Measurements from ENCODE around the gene ANO6. TPM values are rescaled to one million over a fixed set of nuclear protein-coding genes. Genes with fewer than 3 reads are reported as not detected.

Gene ANO6
- total RNA-seq, 2 experiments from 2014 or later: 13.1 to 13.6 TPM

DNA sequence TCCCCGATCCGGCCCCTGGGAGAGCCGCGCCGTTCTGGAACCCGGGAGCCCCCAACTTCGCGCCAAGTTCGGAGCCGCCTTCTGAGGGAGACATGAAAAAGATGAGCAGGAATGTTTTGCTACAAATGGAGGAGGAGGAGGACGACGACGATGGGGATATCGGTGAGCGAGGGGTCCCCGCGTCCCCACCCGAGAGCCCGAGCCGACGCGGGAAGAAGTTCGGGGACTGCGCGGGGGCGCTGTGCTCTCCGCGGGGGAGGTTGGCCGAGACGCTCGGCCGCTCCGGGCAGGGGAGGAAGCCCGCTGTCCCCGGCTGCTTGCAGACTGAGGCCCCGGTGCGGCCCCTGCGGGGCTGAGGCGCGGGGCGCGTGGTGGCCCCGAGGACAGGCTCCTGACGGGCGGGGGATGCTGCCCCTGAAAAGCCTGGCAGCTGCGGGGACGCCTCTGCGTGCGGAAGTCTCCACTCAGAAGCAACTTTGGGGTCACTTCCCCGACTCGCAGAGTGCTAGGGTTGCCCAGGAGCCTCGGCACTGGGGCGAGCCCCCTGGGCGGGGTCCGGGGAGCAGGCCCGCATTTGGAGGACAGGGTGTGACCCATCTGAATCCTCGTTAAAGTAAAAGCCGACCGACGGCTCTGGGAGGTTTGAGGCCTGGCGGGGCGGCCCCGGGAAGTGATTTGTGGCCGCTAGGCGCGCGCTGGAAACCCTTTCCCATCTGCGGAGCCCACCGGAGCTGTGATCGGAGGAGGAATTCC, 511 bp downstream of the ANO6 start:
- Mint-ChIP-seq H3K27ac (peak overlapping the region; percentile 94), H3K27me3 (no peaks in the 10 kb centered on the region), H3K4me3 (peak overlapping the region; percentile 96), H3K36me3 (ENCODE audit: low read depth) (no peaks in the 10 kb centered on the region), H3K9me3 (no peaks in the 10 kb centered on the region), H3K4me1 (ENCODE audit: low read depth) (peaks cover 37% of the 10 kb centered on the region)
- TF ChIP-seq, protein P1, sequence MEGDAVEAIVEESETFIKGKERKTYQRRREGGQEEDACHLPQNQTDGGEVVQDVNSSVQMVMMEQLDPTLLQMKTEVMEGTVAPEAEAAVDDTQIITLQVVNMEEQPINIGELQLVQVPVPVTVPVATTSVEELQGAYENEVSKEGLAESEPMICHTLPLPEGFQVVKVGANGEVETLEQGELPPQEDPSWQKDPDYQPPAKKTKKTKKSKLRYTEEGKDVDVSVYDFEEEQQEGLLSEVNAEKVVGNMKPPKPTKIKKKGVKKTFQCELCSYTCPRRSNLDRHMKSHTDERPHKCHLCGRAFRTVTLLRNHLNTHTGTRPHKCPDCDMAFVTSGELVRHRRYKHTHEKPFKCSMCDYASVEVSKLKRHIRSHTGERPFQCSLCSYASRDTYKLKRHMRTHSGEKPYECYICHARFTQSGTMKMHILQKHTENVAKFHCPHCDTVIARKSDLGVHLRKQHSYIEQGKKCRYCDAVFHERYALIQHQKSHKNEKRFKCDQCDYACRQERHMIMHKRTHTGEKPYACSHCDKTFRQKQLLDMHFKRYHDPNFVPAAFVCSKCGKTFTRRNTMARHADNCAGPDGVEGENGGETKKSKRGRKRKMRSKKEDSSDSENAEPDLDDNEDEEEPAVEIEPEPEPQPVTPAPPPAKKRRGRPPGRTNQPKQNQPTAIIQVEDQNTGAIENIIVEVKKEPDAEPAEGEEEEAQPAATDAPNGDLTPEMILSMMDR (IDR thresholded peaks at IDR 0.05): no peak
- CTCF ChIA-PET: interaction anchor here (0.8 to 1.7 kb wide), 9 partner anchors 8 to 327 kb away, joined by 3 to 7 read pairs (median 3); no protein-coding TSS in a partner anchor
- peak; percentile 64 for DNase-seq
- POLR2A ChIA-PET: interaction anchor here (0.6 to 1.6 kb wide), 7 partner anchors 10 to 513 kb away, joined by 3 to 6 read pairs (median 4); partner anchors contain the start of gene ARID2
- intact Hi-C loops (cut with micrococcal nuclease): no loop called here
- ATAC-seq: peak; percentile 46

DNA sequence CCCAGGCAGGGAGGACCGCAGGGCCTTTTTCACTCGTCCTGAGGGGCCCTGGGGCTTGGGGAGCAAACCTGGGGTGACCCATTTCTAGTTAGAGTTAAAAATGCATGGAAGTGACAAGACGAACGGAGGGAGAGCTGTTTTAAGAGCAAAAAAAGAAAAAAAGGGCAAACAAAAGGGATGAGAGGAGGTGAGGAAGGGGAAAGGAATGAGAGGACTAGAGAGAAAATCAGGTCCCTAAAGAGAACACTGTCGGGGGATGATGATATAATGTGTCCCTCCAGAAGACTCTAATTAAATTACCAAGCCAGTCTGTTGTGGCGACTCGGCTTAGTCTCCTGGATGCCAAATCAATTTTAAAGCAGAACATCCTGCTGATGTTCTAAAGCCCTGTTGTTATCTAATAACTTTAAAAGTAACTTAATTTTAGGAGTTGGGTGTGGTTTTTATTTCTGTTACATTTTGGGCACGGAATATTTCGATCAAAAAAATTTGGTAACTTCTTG, 1.1 kb downstream of the ANO6 start:
- no peaks in the 10 kb centered on the region for H3K36me3 Mint-ChIP-seq (ENCODE audit: low read depth)
- peak overlapping the region; percentile 60 for H3K27ac Mint-ChIP-seq
- no peaks in the 10 kb centered on the region for H3K9me3 Mint-ChIP-seq
- peaks cover 38% of the 10 kb centered on the region for H3K4me1 Mint-ChIP-seq (ENCODE audit: low read depth)
- H3K27me3 Mint-ChIP-seq: no peaks in the 10 kb centered on the region
- H3K4me3 Mint-ChIP-seq: peak overlapping the region; percentile 96
- CTCF ChIA-PET: interaction anchor here (0.8 to 1.5 kb wide), 7 partner anchors 15 to 326 kb away, joined by 3 to 4 read pairs (median 3); no protein-coding TSS in a partner anchor
- POLR2A ChIA-PET: interaction anchor here (0.6 to 1.4 kb wide), 4 partner anchors 9 to 18 kb away, joined by 3 to 6 read pairs (median 4); no protein-coding TSS in a partner anchor
- ATAC-seq (no peak), DNase-seq (no peak)
- intact Hi-C loops (cut with micrococcal nuclease): no loop called here
- TF ChIP-seq, protein P1 (IDR thresholded peaks at IDR 0.05): no peak

GRCh38 chr12:45217846-45218245, 2.0 kb downstream of the ANO6 start:
- H3K4me3 Mint-ChIP-seq: peak overlapping the region; percentile 96
- H3K27me3 Mint-ChIP-seq: no peaks in the 10 kb centered on the region
- ChIA-PET CTCF (interaction anchor here (1.3 to 1.5 kb wide), 4 partner anchors 17 to 326 kb away, joined by 3 to 4 read pairs (median 4); no protein-coding TSS in a partner anchor), POLR2A (interaction anchor here (0.7 to 0.8 kb wide), 2 partner anchors 24 to 509 kb away, joined by 3 read pairs; no protein-coding TSS in a partner anchor)
- no peaks in the 10 kb centered on the region for H3K36me3 Mint-ChIP-seq (ENCODE audit: low read depth)
- TF ChIP-seq, protein P1 (IDR thresholded peaks at IDR 0.05): no peak
- H3K9me3 Mint-ChIP-seq: no peaks in the 10 kb centered on the region
- no peak for DNase-seq
- peaks cover 41% of the 10 kb centered on the region for H3K4me1 Mint-ChIP-seq (ENCODE audit: low read depth)
- no peak for ATAC-seq
- intact Hi-C loops (cut with micrococcal nuclease): no loop called here
- H3K27ac Mint-ChIP-seq: no peak overlapping the region

- Mint-ChIP-seq H3K27me3 (no peaks in the 10 kb centered on the region), H3K4me3 (no peak overlapping the region), H3K4me1 (ENCODE audit: low read depth) (peaks cover 43% of the 10 kb centered on the region), H3K27ac (no peak overlapping the region), H3K9me3 (no peaks in the 10 kb centered on the region), H3K36me3 (ENCODE audit: low read depth) (no peaks in the 10 kb centered on the region)
- TF ChIP-seq, protein P1 (IDR thresholded peaks at IDR 0.05): no peak
- no peak for ATAC-seq
- ChIA-PET CTCF (interaction anchor here (1.3 kb wide), 1 partner anchor 13 kb away, joined by 5 read pairs; no protein-coding TSS in a partner anchor), POLR2A (interaction anchor here (0.9 kb wide), 1 partner anchor 511 kb away, joined by 3 read pairs; no protein-coding TSS in a partner anchor)
- no peak for DNase-seq
- intact Hi-C loops (cut with micrococcal nuclease): no loop called here
Measured at GRCh38 chr12:45219621-45220020, 3.7 kb downstream of the ANO6 start.
